Mesenchymal stem cell (in vitro differentiated cells and primary cell): ENCODE measurements around the gene ZFR.

Source experiments
- DNase-seq: peaks from one replicate; pipeline ENCODE4 v3.0.0-alpha.2; 2013
- H2AFZ ChIP-seq: one replicate; pipeline ENCODE4 v1.6.1; 2013; ENCODE audit warnings: low read depth, mild to moderate bottlenecking, control low read depth, inconsistent platforms, low read length, moderate library complexity
- H2AK5ac ChIP-seq: 2 replicates; pipeline ENCODE4 v1.6.1; 2013; ENCODE audit warnings: low read length, moderate library complexity, mild to moderate bottlenecking, inconsistent platforms; ENCODE audit not compliant: severe bottlenecking
- H2BK120ac ChIP-seq: one replicate; pipeline ENCODE4 v1.6.1; 2013; ENCODE audit warnings: low read depth, mild to moderate bottlenecking, inconsistent platforms, low read length, moderate library complexity
- H2BK12ac ChIP-seq, 2 experiments: one replicate each; pipeline ENCODE4 v1.6.1; 2013; ENCODE audit warnings: inconsistent platforms in 2 of 2, low read length in 2 of 2, mild to moderate bottlenecking in 2 of 2, moderate library complexity in 2 of 2, control low read depth in 1 of 2
- H2BK15ac ChIP-seq: one replicate; pipeline ENCODE4 v1.6.1; 2013; ENCODE audit warnings: mild to moderate bottlenecking, low read depth, inconsistent platforms; ENCODE audit not compliant: poor library complexity, severe bottlenecking
- H2BK5ac ChIP-seq: 2 replicates; pipeline ENCODE4 v1.6.1; 2013; ENCODE audit warnings: low read depth, mild to moderate bottlenecking, low read length, control low read depth, inconsistent platforms; ENCODE audit not compliant: poor library complexity, severe bottlenecking
- H3K14ac ChIP-seq, 2 experiments: one replicate each; pipeline ENCODE4 v1.6.1; 2013; ENCODE audit warnings: inconsistent platforms in 2 of 2, low read length in 2 of 2, control low read depth in 1 of 2, mild to moderate bottlenecking in 1 of 2, moderate library complexity in 1 of 2
- H3K18ac ChIP-seq, 2 experiments: one replicate each; pipeline ENCODE4 v1.6.1; 2013; ENCODE audit warnings: inconsistent platforms in 2 of 2, low read length in 2 of 2, control low read depth in 1 of 2, low read depth in 1 of 2, mild to moderate bottlenecking in 1 of 2
- H3K23ac ChIP-seq, 2 experiments: one replicate each; pipeline ENCODE4 v1.6.1; 2013; ENCODE audit warnings: inconsistent platforms in 2 of 2, low read length in 2 of 2, mild to moderate bottlenecking in 2 of 2, moderate library complexity in 2 of 2, control low read depth in 1 of 2
- H3K27ac ChIP-seq: 2 replicates; pipeline ENCODE4 v1.5.1; 2013; ENCODE audit warnings: mild to moderate bottlenecking, moderate library complexity, low read length, control low read depth, inconsistent platforms; ENCODE audit not compliant: poor library complexity, severe bottlenecking
- H3K27me3 ChIP-seq, 2 experiments: 2 replicates each; pipeline versions ENCODE4 v1.6.1 to v1.7.0; 2013; ENCODE audit warnings: low read length in 2 of 2, mild to moderate bottlenecking in 2 of 2, moderate library complexity in 2 of 2, control low read depth in 1 of 2, inconsistent platforms in 1 of 2; ENCODE audit not compliant: control insufficient read depth in 1 of 2, insufficient read depth in 1 of 2
- H3K36me3 ChIP-seq, 2 experiments: 2 replicates each; pipeline versions ENCODE4 v1.6.1 to v1.7.0; 2013; ENCODE audit warnings: low read length in 2 of 2, control low read depth in 1 of 2, inconsistent platforms in 1 of 2, low read depth in 1 of 2, mild to moderate bottlenecking in 1 of 2; ENCODE audit not compliant: insufficient read depth in 2 of 2, control insufficient read depth in 1 of 2
- H3K4ac ChIP-seq, 2 experiments: one replicate each; pipeline ENCODE4 v1.6.1; 2013; ENCODE audit warnings: inconsistent platforms in 2 of 2, low read length in 2 of 2, mild to moderate bottlenecking in 2 of 2, moderate library complexity in 2 of 2, control low read depth in 1 of 2, low read depth in 1 of 2
- H3K4me1 ChIP-seq: 2 replicates; pipeline ENCODE4 v1.6.1; 2013; ENCODE audit warnings: low read depth, low read length, control low read depth; ENCODE audit not compliant: control insufficient read depth, insufficient read depth
- H3K4me2 ChIP-seq: 2 replicates; pipeline ENCODE4 v1.6.1; 2013; ENCODE audit warnings: low read length, mild to moderate bottlenecking, inconsistent platforms; ENCODE audit not compliant: poor library complexity, severe bottlenecking
- H3K4me3 ChIP-seq, 2 experiments: 2 replicates each; pipeline versions ENCODE4 v1.5.1 to v1.7.0; 2013; ENCODE audit warnings: low read length in 2 of 2, mild to moderate bottlenecking in 2 of 2, control low read depth in 1 of 2, low read depth in 1 of 2; ENCODE audit not compliant: insufficient read depth in 1 of 2
- H3K79me1 ChIP-seq: replicated peaks from 2 replicates; pipeline ENCODE4 v1.6.1; 2013; ENCODE audit warnings: mild to moderate bottlenecking, control low read depth, low read length, inconsistent platforms; ENCODE audit not compliant: poor library complexity, severe bottlenecking
- H3K9ac ChIP-seq: 2 replicates; pipeline ENCODE4 v1.7.0; 2013; ENCODE audit warnings: mild to moderate bottlenecking, low read length, moderate library complexity
- H3K9me3 ChIP-seq: 2 replicates; pipeline ENCODE4 v1.7.0; 2013; ENCODE audit warnings: mild to moderate bottlenecking, low read length; ENCODE audit not compliant: control insufficient read depth
- H4K8ac ChIP-seq: one replicate; pipeline ENCODE4 v1.6.1; 2013; ENCODE audit warnings: inconsistent platforms, mild to moderate bottlenecking, low read length, moderate library complexity
- H4K91ac ChIP-seq: one replicate; pipeline ENCODE4 v1.6.1; 2013; ENCODE audit warnings: mild to moderate bottlenecking, low read length, inconsistent platforms
- WGBS: methylation state at CpG from one replicate; pipeline ENCODE4 v1.1.7; 2013; ENCODE audit warnings: mixed read lengths; 5-methylcytosine and 5-hydroxymethylcytosine counted together

The ZFR gene

DNA sequence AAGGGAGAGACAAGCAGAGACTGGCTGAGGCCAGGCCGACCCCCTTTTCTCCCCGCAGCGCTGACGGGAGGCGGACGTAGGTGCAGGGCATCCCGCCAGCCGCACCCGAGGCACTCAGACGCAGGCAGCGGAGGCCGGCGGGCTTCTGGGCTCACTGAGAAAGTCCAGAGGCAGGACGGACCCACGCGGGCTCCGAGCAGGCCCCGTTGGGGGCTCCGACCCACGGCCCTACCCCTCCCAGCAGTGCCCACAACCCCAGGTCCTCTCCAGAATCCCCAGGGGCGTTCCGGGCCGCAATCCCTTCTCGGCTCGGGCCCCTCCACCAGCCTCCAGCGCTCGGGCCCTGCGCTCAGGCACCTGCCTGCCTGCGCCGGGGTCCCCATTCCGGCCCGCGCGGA, 132.3 kb downstream of the ZFR start:
- Histone ChIP-seq H4K91ac (peak overlapping the region; percentile 64), H3K14ac (no peak overlapping the region), H2BK12ac (no peak overlapping the region), H3K27ac (no peak overlapping the region), H3K79me1 (no peaks in the 10 kb centered on the region), H3K4me3 (peak overlapping the region; percentile 88), H2BK5ac (peak overlapping the region; percentile 4), H3K4me2 (peak overlapping the region; percentile 49), H3K4me1 (peaks cover 8% of the 10 kb centered on the region), H3K36me3 (no peaks in the 10 kb centered on the region), H3K27me3 (no peaks in the 10 kb centered on the region), H3K9ac (peak overlapping the region; percentile 85), H4K8ac (peak overlapping the region; percentile 19), H2AFZ (peak overlapping the region; percentile 75), H3K18ac (peak overlapping the region; percentile 92 to 94), H3K23ac (peak overlapping the region in 1 of 2 experiments; percentile 53), H3K9me3 (no peaks in the 10 kb centered on the region), H2BK15ac (peak overlapping the region; percentile 73), H2BK120ac (peak overlapping the region; percentile 89), H2AK5ac (no peak overlapping the region), H3K4ac (peak overlapping the region; percentile 40 to 94)
- peak; percentile 81 for DNase-seq
- under 1% methylated on average over 34 of the region's 34 CpGs for WGBS

DNA sequence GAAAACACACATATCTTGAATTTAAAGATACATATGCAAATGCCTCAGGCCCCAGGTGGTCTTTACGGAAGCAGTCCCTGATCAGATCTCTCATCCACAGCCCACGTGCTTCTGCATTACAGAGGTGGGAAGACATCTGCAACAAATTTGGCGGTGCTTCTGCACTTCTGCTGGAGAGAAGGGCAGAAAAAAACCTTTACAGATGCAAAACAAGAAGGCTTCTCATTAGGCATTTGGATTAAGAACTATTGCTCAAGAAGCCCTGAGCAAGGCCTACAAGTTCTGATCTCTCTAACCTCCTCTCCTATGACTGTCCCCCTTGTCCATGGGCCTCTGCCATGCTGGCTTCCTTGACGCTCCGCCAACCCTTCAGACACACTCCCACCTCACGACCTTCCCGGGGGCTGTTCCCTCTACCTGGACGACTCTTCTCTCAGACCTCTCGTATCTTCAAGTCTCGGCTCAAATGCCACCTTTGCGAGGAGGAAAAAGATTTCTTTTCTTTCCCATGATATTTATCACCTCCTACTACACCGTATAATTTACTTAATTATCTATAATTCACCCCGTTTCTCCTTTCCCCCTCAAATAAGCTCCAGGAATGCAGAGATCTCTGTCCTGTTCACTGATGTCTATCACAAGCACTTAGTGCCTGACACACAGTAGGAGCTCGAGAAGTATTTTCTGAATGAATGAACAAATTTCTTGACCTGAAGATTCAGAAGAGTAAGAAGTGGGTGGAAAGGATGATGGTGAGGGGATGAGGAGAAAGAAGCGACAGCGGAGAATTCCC, 132.9 kb downstream of the ZFR start:
- H3K23ac ChIP-seq = no peak overlapping the region
- peak overlapping the region; percentile 85 for H3K9ac ChIP-seq
- H3K9me3 ChIP-seq = no peaks in the 10 kb centered on the region
- no peak overlapping the region for H3K14ac ChIP-seq
- H3K4me1 ChIP-seq = peaks cover 7% of the 10 kb centered on the region
- no peak overlapping the region for H2AK5ac ChIP-seq
- peak overlapping the region in 1 of 2 experiments; percentile 73 for H2BK12ac ChIP-seq
- no peak overlapping the region for H4K91ac ChIP-seq
- no peak overlapping the region for H2BK5ac ChIP-seq
- H2BK120ac ChIP-seq = no peak overlapping the region
- peak; percentile 33 for DNase-seq
- H3K27me3 ChIP-seq = no peaks in the 10 kb centered on the region
- no peak overlapping the region for H3K4ac ChIP-seq
- 24% methylated on average over 16 of the region's 16 CpGs for WGBS
- H3K4me2 ChIP-seq = peak overlapping the region; percentile 49
- peak overlapping the region; percentile 13 for H3K27ac ChIP-seq
- peak overlapping the region; percentile 88 for H3K4me3 ChIP-seq
- peak overlapping the region; percentile 75 for H2AFZ ChIP-seq
- no peak overlapping the region for H4K8ac ChIP-seq
- no peaks in the 10 kb centered on the region for H3K36me3 ChIP-seq
- no peaks in the 10 kb centered on the region for H3K79me1 ChIP-seq
- H2BK15ac ChIP-seq = no peak overlapping the region
- no peak overlapping the region for H3K18ac ChIP-seq

DNA sequence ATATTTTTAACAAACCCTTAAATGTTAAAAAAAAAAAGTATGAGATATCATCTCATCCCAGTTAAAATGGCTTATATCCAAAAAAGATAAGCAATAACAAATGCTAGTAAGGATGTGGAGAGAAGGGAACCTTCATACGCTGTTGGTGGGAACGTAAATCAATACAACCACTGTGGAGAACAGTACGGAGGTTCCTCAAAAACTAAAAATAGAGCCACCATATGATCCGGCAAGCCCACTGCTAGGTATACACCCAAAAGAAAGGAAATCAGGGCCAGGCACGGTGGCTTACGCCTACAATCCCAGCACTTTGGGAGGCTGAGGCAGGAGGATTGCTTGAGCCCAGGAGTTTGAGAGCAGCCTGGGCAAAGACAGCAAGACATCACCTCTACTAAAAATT, 134.8 kb downstream of the ZFR start:
- Histone ChIP-seq H2BK5ac (no peak overlapping the region), H3K9me3 (no peaks in the 10 kb centered on the region), H3K23ac (no peak overlapping the region), H2BK15ac (no peak overlapping the region), H3K27ac (no peak overlapping the region), H4K91ac (no peak overlapping the region), H2AFZ (no peak overlapping the region), H3K27me3 (no peaks in the 10 kb centered on the region), H3K4ac (no peak overlapping the region), H3K4me3 (no peak overlapping the region), H4K8ac (no peak overlapping the region), H3K4me2 (no peak overlapping the region), H2BK120ac (no peak overlapping the region), H2AK5ac (no peak overlapping the region), H3K36me3 (no peaks in the 10 kb centered on the region), H3K79me1 (peaks cover 3% of the 10 kb centered on the region), H3K9ac (no peak overlapping the region), H2BK12ac (no peak overlapping the region), H3K18ac (no peak overlapping the region), H3K4me1 (peaks cover 7% of the 10 kb centered on the region), H3K14ac (no peak overlapping the region)
- DNase-seq = no peak
- 92% methylated on average over 6 of the region's 6 CpGs for WGBS

DNA sequence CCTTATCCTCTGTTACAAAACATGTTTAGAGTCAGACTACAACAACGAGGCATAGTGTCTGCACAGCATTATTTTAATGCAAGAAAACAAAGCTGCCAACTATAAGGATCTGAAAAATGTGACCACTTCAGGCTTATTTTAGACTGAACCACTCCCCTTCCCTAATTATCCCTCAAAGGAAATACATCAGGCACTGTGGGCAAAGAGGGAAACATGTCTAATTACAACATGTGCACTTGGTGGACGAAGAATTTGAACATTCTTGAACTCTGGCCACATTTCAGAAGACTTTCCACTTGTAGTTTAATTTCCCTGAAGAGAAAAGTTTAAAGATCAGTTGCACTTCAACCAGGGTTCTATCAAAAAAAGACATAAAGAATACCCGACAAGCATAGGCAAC, 135.6 kb downstream of the ZFR start:
- no peaks in the 10 kb centered on the region for H3K9me3 ChIP-seq
- H2BK5ac ChIP-seq = no peak overlapping the region
- WGBS = 88% methylated on average over 3 of the region's 3 CpGs
- peaks cover 6% of the 10 kb centered on the region for H3K79me1 ChIP-seq
- H2BK120ac ChIP-seq = no peak overlapping the region
- no peak for DNase-seq
- H3K18ac ChIP-seq = no peak overlapping the region
- no peak overlapping the region for H2AFZ ChIP-seq
- no peak overlapping the region for H3K14ac ChIP-seq
- no peak overlapping the region for H3K4me3 ChIP-seq
- no peak overlapping the region for H4K8ac ChIP-seq
- H3K36me3 ChIP-seq = no peaks in the 10 kb centered on the region
- H2AK5ac ChIP-seq = no peak overlapping the region
- no peak overlapping the region for H3K23ac ChIP-seq
- peaks cover 7% of the 10 kb centered on the region for H3K4me1 ChIP-seq
- no peak overlapping the region for H3K27ac ChIP-seq
- H3K4ac ChIP-seq = no peak overlapping the region
- H3K4me2 ChIP-seq = no peak overlapping the region
- no peak overlapping the region for H3K9ac ChIP-seq
- no peak overlapping the region for H4K91ac ChIP-seq
- H3K27me3 ChIP-seq = no peaks in the 10 kb centered on the region
- H2BK12ac ChIP-seq = no peak overlapping the region
- no peak overlapping the region for H2BK15ac ChIP-seq
